MCF 10A (cell line): ENCODE data around the gene BUD31. TPM values are rescaled to one million over a fixed set of nuclear protein-coding genes. Genes with fewer than 3 reads are reported as not detected.
"Not testable (repeated sequence)": the region's sequence is repeated elsewhere in the genome, so short reads cannot be mapped to it uniquely, and the experiment has no call there.

ENCODE experiments used
- BruUV-seq: library from RNA; stranded (reverse); fragments of 400-500 nt; replicated peaks from 2 replicates; lab custom pipeline; 2021; lab: Mats Ljungman, UMichigan
- CTCF ChIA-PET: fragments of 300-600 bp; sonication (Branson Sonifier 250); formaldehyde crosslinking; extraction: SDS; loops from one replicate; lab custom pipeline; 2021; ENCODE audit warnings: antibody characterized with exemption, inconsistent platforms; lab: Yijun Ruan, JAX
- POLR2A ChIA-PET: fragments of 300-600, 350-650 bp; sonication (Branson Sonifier 250); formaldehyde crosslinking; extraction: SDS; loops from one replicate; lab custom pipeline; 2020; ENCODE audit warnings: antibody characterized with exemption, inconsistent platforms; lab: Yijun Ruan, JAX
- DNase-seq: peaks from one replicate; pipeline ENCODE4 v3.0.0-alpha.2; 2018; ENCODE audit not compliant: unreplicated experiment
- H3K27ac Mint-ChIP-seq: one replicate; pipeline ENCODE4 v1.8.0; 2022; ENCODE audit warnings: mild to moderate bottlenecking, low read depth, mixed read lengths; ENCODE audit not compliant: unreplicated experiment
- H3K27me3 Mint-ChIP-seq: one replicate; pipeline ENCODE4 v1.8.0; 2022; ENCODE audit warnings: mixed read lengths; ENCODE audit not compliant: insufficient read depth, unreplicated experiment
- H3K36me3 Mint-ChIP-seq: one replicate; pipeline ENCODE4 v1.8.0; 2022; ENCODE audit warnings: mild to moderate bottlenecking, moderate library complexity, mixed read lengths; ENCODE audit not compliant: insufficient read depth, unreplicated experiment
- H3K4me1 Mint-ChIP-seq: one replicate; pipeline ENCODE4 v1.8.0; 2022; ENCODE audit warnings: mixed read lengths; ENCODE audit not compliant: insufficient read depth, unreplicated experiment
- H3K4me3 Mint-ChIP-seq: one replicate; pipeline ENCODE4 v1.8.0; 2022; ENCODE audit warnings: mild to moderate bottlenecking, moderate library complexity, mixed read lengths; ENCODE audit not compliant: unreplicated experiment
- H3K9me3 Mint-ChIP-seq: one replicate; pipeline ENCODE4 v1.8.0; 2022; ENCODE audit warnings: mixed read lengths; ENCODE audit not compliant: unreplicated experiment
- intact Hi-C: fragments of 100-400 bp; cut with micrococcal nuclease; formaldehyde crosslinking; loops from 2 replicates; pipeline ENCODE4 v1.14.1; 2022
- total RNA-seq: library from RNA; stranded (reverse); gene quantifications from 2 replicates; pipeline ENCODE4 v1.2.3, GENCODE V29; 2022
- TF ChIP-seq, protein P1 (sequence below): fragments of 200-600 bp; IDR thresholded peaks from one replicate; pipeline ENCODE4 v1.8.0; 2022; ENCODE audit warnings: antibody characterized with exemption, mild to moderate bottlenecking; ENCODE audit not compliant: unreplicated experiment

BUD31 gene
- total RNA-seq, 1 experiment from 2014 or later = 224 TPM

DNA sequence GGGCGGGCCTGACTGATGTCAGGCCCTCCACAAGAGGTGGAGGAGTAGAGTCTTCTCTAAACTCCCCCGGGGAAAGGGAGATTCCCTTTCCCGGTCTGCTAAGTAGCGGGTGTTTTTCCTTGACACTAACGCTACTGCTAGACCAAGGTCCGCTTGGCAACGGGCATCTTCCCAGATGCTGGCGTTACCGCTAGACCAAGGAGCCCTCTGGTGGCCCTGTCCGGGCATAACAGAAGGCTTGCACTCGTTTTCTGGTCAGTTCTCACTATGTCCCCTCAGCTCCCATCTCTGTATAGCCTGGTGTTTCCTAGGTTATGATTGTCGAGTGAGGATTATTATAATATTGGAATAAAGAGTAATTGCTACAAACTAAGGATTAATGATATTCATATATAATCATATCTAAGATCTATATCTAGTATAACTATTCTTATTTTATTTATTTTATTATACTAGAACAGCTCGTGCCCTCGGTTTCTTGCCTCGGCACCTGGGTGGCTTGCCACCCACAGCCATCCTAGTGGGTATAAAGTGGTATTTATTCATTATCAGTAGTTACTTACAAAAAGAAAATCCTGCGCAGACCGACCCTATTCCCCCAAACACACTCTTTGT lies 6.9 kb downstream of the BUD31 start:
- peaks cover 99% of the 10 kb centered on the region for H3K36me3 Mint-ChIP-seq
- CTCF ChIA-PET = interaction anchor here (0.6 to 1.4 kb wide), 7 partner anchors 10 to 106 kb away, joined by 3 to 4 read pairs (median 3); no protein-coding TSS in a partner anchor
- intact Hi-C loops = loop anchor here (1.0 kb wide), 1 partner anchor 50 kb away; no protein-coding TSS in a partner anchor
- H3K27me3 Mint-ChIP-seq, BruUV-seq, H3K9me3 Mint-ChIP-seq, H3K4me3 Mint-ChIP-seq, H3K27ac Mint-ChIP-seq: not testable (repeated sequence)
- TF ChIP-seq, protein P1, sequence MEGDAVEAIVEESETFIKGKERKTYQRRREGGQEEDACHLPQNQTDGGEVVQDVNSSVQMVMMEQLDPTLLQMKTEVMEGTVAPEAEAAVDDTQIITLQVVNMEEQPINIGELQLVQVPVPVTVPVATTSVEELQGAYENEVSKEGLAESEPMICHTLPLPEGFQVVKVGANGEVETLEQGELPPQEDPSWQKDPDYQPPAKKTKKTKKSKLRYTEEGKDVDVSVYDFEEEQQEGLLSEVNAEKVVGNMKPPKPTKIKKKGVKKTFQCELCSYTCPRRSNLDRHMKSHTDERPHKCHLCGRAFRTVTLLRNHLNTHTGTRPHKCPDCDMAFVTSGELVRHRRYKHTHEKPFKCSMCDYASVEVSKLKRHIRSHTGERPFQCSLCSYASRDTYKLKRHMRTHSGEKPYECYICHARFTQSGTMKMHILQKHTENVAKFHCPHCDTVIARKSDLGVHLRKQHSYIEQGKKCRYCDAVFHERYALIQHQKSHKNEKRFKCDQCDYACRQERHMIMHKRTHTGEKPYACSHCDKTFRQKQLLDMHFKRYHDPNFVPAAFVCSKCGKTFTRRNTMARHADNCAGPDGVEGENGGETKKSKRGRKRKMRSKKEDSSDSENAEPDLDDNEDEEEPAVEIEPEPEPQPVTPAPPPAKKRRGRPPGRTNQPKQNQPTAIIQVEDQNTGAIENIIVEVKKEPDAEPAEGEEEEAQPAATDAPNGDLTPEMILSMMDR = peak; percentile 72
- peaks cover 14% of the 10 kb centered on the region for H3K4me1 Mint-ChIP-seq
- POLR2A ChIA-PET = interaction anchor here (0.6 to 0.8 kb wide), 2 partner anchors 44 to 80 kb away, joined by 4 read pairs; no protein-coding TSS in a partner anchor
- peak; percentile 67 for DNase-seq

DNA sequence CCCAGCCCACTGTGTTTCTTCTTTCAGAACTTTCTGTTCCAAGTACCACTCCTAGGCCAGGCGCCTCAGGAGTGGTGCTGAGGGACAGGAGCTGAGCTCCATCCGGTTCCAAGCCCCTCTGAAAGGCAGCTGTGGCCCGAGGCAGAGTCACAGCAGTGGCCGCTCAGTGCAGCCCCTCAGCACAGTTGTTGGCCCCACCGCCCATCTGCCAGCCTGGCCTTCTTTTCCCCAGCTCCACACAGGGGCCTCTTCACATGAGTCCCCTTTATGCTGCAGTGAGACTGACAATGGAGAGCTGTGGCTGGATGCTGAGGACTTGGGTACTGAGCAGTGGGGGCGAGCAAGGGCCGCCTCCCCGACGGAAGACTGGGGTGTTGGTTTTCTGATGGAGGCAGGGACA lies 9.5 kb downstream of the BUD31 start:
- H3K27me3 Mint-ChIP-seq = no peaks in the 10 kb centered on the region
- H3K27ac Mint-ChIP-seq = no peak overlapping the region
- intact Hi-C loops = no loop called here
- peaks cover 94% of the 10 kb centered on the region for H3K36me3 Mint-ChIP-seq
- H3K4me3 Mint-ChIP-seq = no peak overlapping the region
- peaks cover 10% of the 10 kb centered on the region for H3K4me1 Mint-ChIP-seq
- BruUV-seq = no TSS peak
- no peaks in the 10 kb centered on the region for H3K9me3 Mint-ChIP-seq
- TF ChIP-seq, protein P1 = no peak
- CTCF ChIA-PET = no interaction called here
- POLR2A ChIA-PET = interaction anchor here (1.8 kb wide), 2 partner anchors 10 to 20 kb away, joined by 6 to 9 read pairs; partner anchors contain the start of genes BUD31, CPSF4, PDAP1 and PTCD1
- no peak for DNase-seq

DNA sequence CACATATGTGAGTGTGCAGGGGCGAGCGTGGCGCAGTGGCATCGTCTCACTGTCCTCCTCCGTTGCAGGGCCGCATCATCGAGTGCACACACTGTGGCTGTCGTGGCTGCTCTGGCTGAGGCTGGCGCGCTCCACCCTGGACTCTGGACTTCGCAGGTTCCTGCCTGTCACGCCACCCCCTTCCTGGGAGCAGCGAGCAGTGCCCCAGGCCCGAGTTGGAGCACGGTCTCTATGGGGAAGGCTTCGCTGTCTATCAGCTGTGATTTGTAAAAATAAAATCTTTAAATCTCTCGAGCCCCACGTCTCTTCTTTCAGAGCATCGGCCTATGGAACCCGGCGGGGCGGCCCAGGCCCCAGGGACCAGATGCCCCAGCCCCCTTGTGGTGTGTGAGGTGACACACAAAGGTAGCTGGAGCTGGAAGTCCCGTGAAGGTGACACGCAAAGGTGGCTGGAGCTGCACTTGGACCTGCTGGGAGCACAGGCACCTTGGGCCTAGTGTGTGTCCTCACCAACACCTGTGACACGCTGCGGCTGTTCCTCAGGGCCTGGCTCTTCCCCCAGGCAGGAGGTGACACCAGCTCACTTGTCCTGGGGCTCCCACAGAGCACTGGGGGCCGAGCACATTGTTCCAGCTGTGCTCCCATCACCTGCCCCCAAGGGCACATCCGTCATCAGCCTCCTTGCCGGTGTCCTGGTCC lies 10.7 kb downstream of the BUD31 start:
- intact Hi-C loops = no loop called here
- ChIA-PET CTCF (no interaction called here), POLR2A (interaction anchor here (0.7 to 2.6 kb wide), 2 partner anchors 10 to 93 kb away, joined by 3 to 15 read pairs; partner anchors contain the start of genes BUD31 and PDAP1)
- no peak overlapping the region for H3K4me3 Mint-ChIP-seq
- H3K27ac Mint-ChIP-seq = no peak overlapping the region
- TF ChIP-seq, protein P1 = no peak
- peaks cover 10% of the 10 kb centered on the region for H3K4me1 Mint-ChIP-seq
- DNase-seq = no peak
- no peaks in the 10 kb centered on the region for H3K9me3 Mint-ChIP-seq
- H3K27me3 Mint-ChIP-seq = no peaks in the 10 kb centered on the region
- peaks cover 90% of the 10 kb centered on the region for H3K36me3 Mint-ChIP-seq
- no TSS peak for BruUV-seq

DNA sequence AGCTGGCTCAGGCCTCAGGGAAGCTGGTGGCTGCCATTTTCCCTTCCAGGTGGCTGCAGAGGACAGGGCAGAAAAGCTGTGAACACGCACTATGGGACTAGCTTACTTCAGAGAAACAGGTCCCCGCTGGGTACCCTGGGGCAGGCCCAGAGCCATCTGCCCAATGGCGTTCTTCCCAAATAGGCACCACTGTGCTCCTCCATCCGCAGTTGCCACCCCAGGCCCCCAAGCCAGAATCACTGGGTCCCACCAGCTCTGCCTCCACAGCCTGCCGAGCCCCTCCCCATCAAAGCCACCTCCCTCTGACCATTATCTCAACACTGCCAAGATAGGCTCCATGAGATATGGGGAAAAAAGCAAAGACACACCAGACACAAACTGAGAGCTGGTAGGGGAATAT lies 11.4 kb downstream of the BUD31 start:
- DNase-seq = no peak
- ChIA-PET CTCF (interaction anchor here (0.6 to 0.7 kb wide), 2 partner anchors 69 to 91 kb away, joined by 3 to 4 read pairs; no protein-coding TSS in a partner anchor), POLR2A (interaction anchor here (0.7 to 2.6 kb wide), 2 partner anchors 11 to 94 kb away, joined by 3 to 15 read pairs; partner anchors contain the start of genes BUD31 and PDAP1)
- Mint-ChIP-seq H3K36me3 (peaks cover 83% of the 10 kb centered on the region), H3K9me3 (no peaks in the 10 kb centered on the region), H3K27ac (no peak overlapping the region), H3K27me3 (no peaks in the 10 kb centered on the region), H3K4me3 (no peak overlapping the region), H3K4me1 (peaks cover 4% of the 10 kb centered on the region)
- BruUV-seq = no TSS peak
- TF ChIP-seq, protein P1 = no peak
- intact Hi-C loops = no loop called here
